HG02678 (cell line): Measurements from ENCODE around the gene PDE4D.
"Not testable (repeated sequence)": the region's sequence is repeated elsewhere in the genome, so short reads cannot be mapped to it uniquely, and the experiment has no call there.

Source experiments
- ATAC-seq: cut with Tn5 transposase; IDR thresholded peaks from one replicate; pipeline ENCODE4 v1.9.1; 2021; ENCODE audit warnings: mild to moderate bottlenecking, moderate library complexity; ENCODE audit not compliant: unreplicated experiment

The PDE4D gene

DNA sequence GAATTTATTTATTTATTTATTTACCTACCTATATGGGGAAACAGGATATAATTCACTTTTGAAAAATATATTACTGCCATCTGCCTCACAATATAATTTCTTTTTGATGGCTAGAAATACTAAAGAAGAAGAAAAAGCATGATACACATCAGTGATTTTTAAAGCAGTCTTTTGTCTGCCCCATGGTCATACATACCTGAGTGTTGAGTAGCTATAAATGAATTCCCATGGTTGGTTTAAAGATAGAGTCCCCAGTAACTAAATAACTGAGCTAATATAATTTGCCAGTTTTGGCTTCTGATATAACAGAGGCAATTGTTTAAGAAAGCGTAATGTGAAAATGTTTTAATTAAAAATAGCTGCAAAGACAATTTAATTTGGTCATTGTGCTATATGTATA lies 447.8 kb downstream of the PDE4D start:
- ATAC-seq: no peak

DNA sequence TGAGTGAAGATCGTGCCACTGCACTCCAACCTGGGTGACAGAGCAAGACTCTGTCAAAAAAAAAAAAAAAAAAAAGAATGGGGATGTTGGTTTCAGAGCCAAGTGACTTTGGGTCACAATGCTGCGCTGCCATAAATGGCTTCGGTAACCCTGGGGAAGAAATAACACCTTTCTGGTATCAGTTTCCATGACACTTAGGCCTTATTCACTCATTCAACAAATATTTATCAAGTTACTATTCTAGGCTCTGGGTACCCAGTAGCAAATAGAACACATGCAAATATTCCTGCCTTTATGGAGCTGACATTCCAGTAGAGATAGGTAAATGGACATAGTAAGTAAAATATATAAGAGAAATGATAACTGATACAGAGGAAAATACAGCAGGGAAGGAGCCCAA lies 454.2 kb downstream of the PDE4D start:
- ATAC-seq: no peak

DNA sequence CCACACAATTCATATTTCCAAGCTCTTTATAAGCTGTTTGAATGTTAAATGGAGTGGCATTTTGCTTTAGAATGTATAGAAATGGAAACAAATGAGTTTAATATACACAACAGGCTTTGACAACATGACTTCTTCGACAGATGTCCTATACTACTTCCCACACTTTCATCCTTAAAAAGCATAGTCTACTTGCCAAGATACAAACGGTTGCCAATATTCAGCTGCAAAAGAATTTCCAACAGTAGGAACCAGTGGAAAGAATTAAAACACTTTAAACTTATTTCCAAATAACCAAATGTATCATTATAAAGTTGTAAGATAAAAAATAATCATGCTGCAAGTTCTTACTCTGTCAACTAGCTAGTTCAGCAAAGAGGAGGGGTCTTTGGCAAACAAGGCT lies 456.4 kb downstream of the PDE4D start:
- ATAC-seq: no peak

DNA sequence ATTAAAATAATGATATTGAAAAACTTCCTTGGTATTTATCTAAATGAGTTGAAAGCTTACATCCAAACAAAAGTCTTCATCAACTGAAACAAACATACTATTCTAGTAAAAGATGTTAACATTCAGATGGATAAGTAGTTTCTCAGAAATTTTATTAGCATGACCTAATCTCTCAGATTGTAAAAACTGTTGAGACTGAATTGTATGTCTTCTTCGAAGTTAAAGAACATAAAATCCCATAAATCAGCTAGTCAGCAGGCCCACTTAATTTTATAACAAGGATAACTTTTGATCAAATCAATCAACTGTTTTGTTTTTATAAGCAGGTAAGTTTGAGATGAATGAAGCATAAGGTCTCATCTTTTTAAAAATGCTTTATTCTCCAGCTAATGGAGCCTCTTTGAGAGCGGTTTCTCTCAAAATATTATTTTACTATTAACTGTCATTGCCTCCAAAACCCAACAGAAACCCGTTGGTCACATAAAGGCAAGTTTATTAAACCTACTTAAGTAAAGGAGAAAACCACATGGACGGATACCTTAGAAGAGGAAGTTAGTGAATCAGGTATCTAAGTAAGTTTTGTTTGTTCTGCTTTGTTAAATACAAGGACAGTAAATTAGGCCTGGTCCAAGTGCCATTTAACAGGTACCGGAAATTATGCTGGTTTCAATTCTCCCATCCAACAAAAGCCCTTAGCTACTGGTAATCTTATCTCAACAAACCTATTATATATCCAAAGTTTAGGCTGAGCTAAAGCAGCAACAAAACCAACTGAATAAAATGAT lies 457.0 kb downstream of the PDE4D start:
- ATAC-seq: no peak

DNA sequence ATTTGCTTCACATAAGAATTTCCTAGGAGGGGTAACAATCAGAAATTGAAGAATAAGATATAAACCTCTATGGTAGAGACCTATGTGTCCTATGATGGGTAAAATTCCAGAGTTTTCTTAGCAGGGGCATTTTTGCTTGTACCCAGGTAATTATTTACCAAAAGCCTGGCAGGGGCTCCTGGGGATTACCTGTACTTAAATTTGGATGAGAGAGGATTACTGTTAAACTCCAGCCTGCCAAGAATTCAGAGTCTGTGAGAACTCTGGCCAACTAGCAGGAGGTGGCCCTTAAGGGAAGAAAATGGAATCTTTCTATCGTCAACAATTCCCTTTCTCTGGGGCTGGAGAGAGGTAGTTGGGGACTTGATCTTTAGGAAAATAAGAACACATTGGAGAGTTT lies 460.4 kb downstream of the PDE4D start:
- ATAC-seq: no peak

DNA sequence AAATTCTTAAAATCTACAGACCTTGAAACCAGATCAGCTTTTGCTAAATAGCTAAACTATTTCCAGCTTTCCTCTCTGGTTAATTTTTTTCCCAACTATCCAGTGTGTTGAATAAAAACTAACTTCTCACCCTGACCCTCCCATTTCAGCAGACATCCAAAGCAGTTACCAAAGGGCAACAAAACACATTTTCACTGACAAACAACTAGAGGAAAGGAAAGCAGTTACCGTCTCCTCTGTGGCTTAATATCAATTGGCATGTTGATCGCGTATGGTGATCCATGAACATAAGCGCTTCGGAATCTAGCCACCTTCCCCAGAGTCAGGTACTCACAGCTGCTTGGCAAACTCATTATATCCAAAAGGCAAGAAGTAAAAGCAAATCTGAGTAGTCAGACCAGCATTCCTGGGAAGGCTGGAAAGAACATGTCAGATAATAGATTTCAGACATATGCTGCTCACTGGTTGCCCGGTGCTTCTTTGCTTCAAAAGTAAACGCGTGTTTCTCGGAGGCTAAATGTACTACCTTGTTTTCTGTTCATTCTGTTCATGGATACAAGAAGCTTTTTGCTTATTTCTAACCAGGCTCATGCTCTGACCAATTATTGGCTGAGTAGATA lies 463.4 kb downstream of the PDE4D start:
- ATAC-seq: no peak

DNA sequence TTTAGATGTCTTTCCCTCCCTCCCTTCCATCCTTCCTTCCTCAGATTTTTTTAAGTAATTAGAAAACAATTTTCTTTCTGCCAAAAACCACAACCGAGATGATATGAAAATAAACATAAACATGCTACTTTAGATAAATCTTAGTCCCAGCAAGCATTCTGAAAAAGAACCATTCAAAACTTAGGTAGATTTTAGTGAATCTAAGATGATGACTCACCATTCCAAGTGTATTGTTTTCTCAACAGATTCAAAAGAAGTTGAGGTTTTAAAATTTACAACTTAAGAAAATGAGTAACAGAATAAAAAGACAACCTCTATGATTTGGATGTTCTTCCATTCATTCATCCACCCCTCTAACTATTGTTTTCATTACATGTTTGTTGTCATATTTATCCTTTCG lies 465.1 kb downstream of the PDE4D start:
- ATAC-seq: no peak

DNA sequence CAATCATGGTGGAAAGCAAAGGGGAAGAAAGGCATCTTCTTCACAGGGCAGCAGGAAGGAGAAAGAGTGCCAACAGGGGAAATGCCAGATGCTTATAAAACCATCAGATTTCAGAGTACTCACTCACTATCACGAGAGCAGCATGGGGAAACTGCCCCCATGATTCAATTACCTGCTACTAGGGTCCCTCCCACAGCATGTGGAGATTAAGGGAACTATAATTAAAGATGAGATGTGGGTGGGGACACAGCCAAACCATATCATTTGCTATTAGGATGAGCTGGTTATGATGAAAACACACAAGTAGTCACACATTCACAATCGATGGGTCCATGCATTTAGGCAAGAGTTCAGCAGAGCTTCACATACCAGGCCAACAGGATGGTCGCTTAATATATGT lies 469.0 kb downstream of the PDE4D start:
- ATAC-seq: no peak

DNA sequence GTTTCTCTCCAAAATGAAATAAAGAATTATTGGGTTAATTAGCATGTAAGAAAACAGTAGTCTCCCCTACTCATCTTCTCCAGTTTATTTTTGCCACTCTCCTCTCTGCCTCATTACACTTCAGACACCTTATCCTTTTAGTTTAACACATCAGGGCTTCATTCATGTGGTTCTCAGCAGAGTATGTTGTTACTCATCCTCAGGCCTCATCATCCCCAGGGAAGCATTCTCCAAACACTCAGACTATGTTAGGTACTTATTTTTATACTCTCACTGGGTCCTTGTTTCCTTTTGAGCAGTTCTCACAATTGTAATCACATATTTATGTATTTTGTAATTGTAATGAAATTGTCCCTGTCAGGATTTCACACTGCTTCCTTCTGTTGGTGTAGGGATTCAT lies 470.5 kb downstream of the PDE4D start:
- no peak for ATAC-seq

DNA sequence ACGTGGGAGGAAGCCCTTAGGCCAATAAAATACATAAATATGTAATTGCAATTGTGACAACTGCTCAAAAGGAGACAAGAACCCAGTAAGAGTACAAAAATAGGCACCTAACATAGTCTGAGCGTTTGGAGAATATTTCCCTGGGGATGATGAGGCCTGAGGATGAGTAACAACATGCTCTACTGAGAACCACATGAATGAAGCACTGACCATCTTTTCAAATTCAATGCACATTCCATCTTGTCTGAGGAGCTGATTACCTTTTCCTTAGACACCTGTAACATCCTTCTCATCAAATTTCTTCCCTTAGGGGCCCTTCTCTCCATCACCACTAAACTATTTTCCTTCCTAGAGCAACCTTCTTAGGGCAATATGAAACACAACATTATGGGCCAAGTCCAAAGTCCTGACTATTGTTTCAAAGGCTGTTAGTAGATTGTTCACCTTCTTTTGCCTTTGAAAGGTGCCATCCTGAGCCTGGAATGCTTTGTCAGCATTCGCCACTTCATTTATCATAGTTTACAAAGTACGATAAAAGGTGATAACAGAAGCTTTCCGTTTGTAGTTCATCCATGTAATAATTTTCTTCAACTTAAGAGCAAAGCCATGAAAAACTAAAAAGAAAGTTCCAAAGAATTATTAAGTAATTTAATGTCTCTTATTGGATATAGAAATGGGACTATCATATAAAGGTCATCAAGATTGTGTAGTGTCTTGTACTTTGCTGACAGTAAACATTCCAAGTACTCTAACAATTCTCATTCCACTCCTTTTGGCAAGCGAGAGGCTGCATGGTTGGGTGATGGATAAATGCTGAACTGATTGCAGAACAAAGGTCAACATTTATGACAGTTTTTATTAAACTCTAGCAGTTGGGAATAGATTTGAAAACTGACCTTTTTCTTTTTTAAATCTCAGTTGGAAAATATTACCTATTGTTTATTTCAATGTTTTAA lies 471.3 kb downstream of the PDE4D start:
- no peak for ATAC-seq

DNA sequence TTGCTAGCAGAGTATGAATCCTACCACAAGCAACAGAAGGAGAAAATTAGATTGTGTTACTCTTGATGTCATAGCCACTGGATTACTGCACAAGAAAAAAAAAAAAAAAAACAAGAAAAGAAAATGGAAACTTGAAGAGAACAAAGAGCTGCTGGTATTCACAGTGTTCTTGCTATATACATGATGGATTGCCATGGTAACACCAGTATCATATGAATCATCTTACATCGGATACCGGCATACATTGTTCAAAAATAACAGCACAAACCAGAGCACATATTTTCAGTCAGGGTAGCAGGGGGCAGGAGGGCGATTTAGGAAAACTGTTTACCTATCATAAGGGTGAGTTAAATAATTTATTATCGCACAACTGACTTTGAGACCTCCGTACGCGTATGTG lies 472.9 kb downstream of the PDE4D start:
- no peak for ATAC-seq

DNA sequence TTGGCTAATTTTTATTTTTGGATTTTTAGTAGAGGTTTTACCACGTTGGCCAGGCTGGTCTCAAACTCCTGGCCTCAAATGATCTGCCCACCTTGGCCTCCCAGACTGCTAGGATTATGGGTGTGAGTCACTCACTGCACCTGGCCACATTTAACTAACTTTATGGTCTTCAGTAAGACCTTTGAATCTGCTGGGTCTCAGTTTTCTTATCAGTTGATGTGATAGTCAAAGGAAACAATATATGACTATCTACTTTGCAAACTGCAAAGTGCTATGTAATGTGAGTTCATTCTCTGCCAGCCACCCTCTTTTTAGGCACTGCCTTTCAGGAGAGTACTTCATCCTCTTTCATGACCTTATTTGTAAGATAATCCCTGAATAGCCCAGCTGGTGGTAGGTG lies 474.7 kb downstream of the PDE4D start:
- ATAC-seq: no peak

DNA sequence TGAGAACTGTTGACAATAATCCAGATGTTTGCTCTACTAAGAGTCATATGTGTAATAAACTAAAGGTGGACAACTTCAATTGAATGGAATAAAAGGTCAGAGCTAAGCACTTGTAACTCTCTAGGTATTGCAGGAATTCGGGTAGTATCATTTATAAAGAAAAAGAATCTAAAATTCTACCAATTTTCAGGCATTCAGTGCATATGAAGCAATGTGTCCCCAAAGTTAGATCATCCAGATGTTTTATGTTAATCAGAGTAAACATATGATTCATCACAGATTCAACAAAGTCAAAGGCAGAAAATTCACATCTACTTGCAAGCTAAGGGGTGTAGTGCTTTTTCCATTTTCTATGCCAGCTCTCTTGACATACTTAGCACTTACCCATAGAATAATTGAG lies 477.1 kb downstream of the PDE4D start:
- ATAC-seq: no peak

DNA sequence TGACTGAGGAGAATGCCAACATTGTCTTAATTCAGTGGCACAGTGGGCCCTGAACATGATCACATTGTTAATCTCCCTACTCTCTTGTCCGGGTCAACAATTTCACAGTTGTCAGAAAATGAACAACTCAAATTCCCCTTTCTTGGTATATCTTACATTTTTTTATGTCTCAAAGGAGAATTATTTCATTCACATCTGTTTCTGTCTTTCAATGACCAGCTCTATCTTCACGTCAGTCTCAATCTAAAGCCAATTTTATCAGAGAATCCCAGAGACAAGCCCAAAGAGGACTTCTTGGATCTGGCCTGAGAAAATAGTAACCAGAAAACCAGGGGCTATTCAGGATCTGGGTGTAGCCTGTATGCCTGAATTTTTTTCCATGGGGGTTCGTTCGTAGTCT lies 477.5 kb downstream of the PDE4D start:
- ATAC-seq: no peak

DNA sequence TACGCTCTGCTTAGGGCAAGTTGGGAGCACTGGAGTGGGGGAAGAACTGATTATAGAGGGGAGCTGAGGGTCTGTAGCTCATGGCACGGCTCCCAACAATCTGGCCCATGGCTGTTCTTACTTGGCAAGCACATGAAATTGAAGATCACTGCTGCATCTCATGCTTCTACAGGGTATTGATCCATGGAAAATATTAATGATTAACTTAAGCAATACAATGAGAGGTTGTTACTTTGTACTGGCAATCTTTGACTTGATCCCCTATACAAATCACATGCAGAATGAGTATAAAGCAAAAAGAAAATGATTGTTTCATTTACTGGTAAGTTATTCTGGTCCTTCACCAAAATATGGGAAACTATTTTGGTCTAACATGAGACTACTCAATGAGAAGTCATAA lies 481.1 kb downstream of the PDE4D start:
- ATAC-seq: no peak

DNA sequence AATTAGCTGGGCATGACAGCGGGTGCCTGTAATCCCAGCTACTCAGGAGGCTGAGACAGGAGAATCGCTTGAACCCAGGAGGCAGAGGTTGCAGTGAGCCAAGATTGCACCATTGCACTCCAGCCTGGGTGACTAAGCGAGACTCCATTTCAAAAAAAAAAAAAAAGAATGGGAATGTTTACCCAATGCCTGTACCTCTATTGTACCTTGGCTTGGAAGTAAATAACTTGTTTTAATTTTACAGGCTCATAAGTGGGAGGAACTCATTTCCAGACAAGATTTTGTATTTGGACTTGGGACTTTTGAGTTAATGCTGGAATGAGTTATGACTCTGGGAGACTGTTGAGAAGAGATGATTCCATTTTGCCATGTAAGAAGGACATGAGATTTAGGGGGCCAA lies 484.5 kb downstream of the PDE4D start:
- ATAC-seq: not testable (repeated sequence)

DNA sequence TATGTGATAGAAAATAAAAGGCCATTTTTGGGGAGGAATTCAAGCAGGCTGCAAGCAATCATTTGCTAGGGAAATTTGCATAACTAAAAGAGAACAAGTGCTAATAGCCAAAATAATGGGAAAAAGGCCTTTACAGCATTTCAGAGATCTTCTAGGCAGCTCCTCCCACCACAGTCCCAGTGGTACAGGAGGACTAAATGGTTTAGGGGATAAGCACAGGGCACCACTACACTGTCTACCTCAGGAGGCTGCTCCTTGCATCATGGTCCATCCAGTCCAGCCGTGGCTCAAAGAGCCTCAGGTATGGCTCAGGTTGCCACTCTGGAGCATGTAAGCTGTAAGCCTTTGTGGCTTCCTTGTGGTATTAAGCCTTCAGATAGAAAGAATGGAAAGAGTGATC lies 485.6 kb downstream of the PDE4D start:
- no peak for ATAC-seq

DNA sequence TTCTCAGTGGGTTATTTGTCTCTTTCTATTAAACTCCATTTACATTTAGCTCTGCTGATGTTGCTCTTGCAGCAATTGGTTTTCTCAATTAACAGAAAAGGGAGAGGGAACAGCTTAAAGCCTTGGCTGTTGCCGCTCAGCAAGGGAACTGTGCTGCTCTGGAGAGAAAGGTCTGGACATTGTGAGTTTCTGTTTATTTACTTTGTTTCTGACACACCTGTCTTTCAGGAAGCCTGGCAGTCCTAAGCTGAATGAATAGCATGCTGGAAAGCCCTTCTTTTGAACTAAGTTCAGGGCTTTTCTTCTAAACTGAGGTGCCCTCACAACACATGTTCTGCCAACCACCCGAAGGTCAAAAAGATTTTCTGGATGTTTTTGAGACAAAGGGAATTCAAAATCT lies 491.9 kb downstream of the PDE4D start:
- ATAC-seq: no peak

DNA sequence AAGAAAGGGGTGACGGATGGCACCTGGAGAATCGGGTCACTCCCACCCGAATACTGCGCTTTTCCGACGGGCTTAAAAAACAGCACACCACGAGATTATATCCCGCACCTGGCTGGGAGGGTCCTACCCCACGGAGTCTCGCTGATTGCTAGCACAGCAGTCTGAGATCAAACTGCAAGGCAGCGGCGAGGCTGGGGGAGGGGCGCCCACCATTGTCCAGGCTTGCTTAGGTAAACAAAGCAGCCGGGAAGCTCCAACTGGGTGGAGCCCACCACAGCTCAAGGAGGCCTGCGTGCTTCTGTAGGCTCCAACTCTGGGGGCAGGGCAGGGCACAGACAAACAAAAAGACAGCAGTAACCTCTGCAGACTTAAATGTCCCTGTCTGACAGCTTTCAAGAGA lies 498.6 kb downstream of the PDE4D start:
- ATAC-seq: not testable (repeated sequence)

DNA sequence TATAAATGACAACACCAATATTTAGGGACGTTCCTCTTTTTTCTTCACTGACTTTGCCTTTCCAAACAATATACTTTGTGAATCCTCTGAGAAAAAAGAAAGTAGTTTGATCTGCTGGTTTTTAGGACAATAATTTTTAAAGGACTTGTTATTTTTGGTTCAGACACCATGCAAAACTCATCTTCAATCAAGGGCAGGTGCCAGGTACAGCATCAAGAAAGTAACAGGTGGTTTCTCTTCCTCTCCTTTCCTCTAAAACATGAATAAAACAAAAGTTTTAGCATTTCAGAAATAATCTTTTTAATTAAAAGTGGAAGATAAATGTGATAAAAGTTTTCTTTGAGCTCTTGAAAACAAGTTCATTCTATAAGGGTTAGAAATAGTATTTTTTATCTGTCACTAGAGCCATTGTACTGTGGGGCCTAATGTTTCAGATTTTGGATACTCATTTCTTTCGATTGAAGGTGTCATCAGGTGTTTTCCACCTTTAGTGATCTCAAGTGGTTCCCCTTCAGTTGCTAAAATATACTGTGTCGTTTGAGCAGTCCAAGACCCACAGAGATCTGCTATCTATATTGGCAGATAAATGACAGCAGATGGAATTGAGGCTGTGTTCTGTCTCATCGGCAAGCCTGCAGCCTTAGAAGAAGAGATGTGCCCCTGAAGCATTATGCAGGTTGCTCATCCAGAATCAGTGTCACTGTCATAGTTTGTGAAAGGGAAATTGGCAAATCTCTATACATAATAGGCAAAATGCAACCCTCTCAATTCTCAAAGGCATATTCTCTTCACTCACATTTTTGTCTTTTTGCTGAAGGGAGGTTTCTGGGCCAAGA lies 499.7 kb downstream of the PDE4D start:
- ATAC-seq: no peak

DNA sequence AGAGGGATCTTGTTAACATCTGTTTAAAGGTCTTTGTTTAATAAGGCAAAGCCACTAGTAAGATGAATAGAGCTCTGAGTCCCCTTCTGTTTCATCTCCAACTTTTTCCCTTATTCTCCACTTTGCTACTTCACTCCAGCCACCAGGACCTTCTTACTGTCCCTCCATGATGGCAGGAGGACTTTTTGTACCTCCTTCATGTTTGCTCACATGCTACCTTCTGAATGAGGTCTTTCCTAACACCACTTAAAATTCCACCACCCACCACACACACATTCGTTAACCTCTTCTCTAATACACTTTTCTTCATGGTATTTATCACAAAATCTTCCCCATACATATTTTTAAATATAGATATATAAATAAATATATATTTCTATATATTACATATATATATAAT lies 501.9 kb downstream of the PDE4D start:
- no peak for ATAC-seq
